H9 (cell line): ENCODE results near the gene MMRN2. TPM values are rescaled to one million over a fixed set of nuclear protein-coding genes. Genes with fewer than 3 reads are reported as not detected.

Experiments
- DNase-seq: peaks from one replicate; pipeline ENCODE4 v3.0.0-alpha.2; 2017
- H2AFZ ChIP-seq: one replicate; pipeline ENCODE4 v1.6.1; 2013; ENCODE audit warnings: mild to moderate bottlenecking, low read length, control low read depth, moderate library complexity
- H2AK5ac ChIP-seq: 2 replicates; pipeline ENCODE4 v1.6.1; 2013; ENCODE audit warnings: low read length, control low read depth, mixed read lengths; ENCODE audit not compliant: insufficient read length
- H2BK120ac ChIP-seq: one replicate; pipeline ENCODE4 v1.6.1; 2013; ENCODE audit warnings: low read depth, mild to moderate bottlenecking, low read length, control low read depth, inconsistent platforms; ENCODE audit not compliant: poor library complexity, severe bottlenecking
- H2BK12ac ChIP-seq: 2 replicates; pipeline ENCODE4 v1.6.1; 2013; ENCODE audit warnings: low read length, control low read depth, mixed read lengths, low read depth; ENCODE audit not compliant: insufficient read length
- H2BK15ac ChIP-seq: 2 replicates; pipeline ENCODE4 v1.6.1; 2013; ENCODE audit warnings: low read depth, low read length, control low read depth
- H2BK20ac ChIP-seq: one replicate; pipeline ENCODE4 v1.6.1; 2013; ENCODE audit warnings: low read depth, mild to moderate bottlenecking, low read length, control low read depth, inconsistent platforms; ENCODE audit not compliant: poor library complexity, severe bottlenecking
- H2BK5ac ChIP-seq: 2 replicates; pipeline ENCODE4 v1.6.1; 2013; ENCODE audit warnings: low read length, control low read depth, mixed read lengths; ENCODE audit not compliant: insufficient read length
- H3K14ac ChIP-seq: 2 replicates; pipeline ENCODE4 v1.6.1; 2013; ENCODE audit warnings: low read length, control low read depth; ENCODE audit not compliant: insufficient read depth
- H3K18ac ChIP-seq: 2 replicates; pipeline ENCODE4 v1.6.1; 2013; ENCODE audit warnings: low read depth, mild to moderate bottlenecking, mixed read lengths, low read length, control low read depth; ENCODE audit not compliant: insufficient read length
- H3K23ac ChIP-seq: 2 replicates; pipeline ENCODE4 v1.6.1; 2013; ENCODE audit warnings: low read length, control low read depth, mixed read lengths, low read depth; ENCODE audit not compliant: insufficient read length
- H3K23me2 ChIP-seq: 2 replicates; pipeline ENCODE4 v1.6.1; 2013; ENCODE audit warnings: low read depth, mild to moderate bottlenecking, mixed read lengths, low read length, control low read depth; ENCODE audit not compliant: insufficient read length, poor library complexity, severe bottlenecking
- H3K27ac ChIP-seq: 2 replicates; pipeline ENCODE4 v1.5.1; 2013; ENCODE audit warnings: low read length, control low read depth, mixed read lengths, low read depth; ENCODE audit not compliant: insufficient read length
- H3K27me3 ChIP-seq: 2 replicates; pipeline ENCODE4 v1.6.1; 2013; ENCODE audit warnings: low read length, control low read depth, inconsistent platforms; ENCODE audit not compliant: insufficient read depth
- H3K4ac ChIP-seq: 2 replicates; pipeline ENCODE4 v1.6.1; 2013; ENCODE audit warnings: low read depth, mild to moderate bottlenecking, control low read depth, inconsistent platforms, low read length, moderate library complexity
- H3K4me1 ChIP-seq: 2 replicates; pipeline ENCODE4 v1.6.1; 2013; ENCODE audit warnings: low read length, control low read depth, inconsistent platforms; ENCODE audit not compliant: insufficient read depth
- H3K4me2 ChIP-seq: 2 replicates; pipeline ENCODE4 v1.6.1; 2013; ENCODE audit warnings: low read length, control low read depth, mixed read lengths; ENCODE audit not compliant: insufficient read length, insufficient read depth
- H3K56ac ChIP-seq: 2 replicates; pipeline ENCODE4 v1.6.1; 2013; ENCODE audit warnings: low read depth, mild to moderate bottlenecking, mixed read lengths, low read length, control low read depth; ENCODE audit not compliant: insufficient read length
- H3K79me1 ChIP-seq: 2 replicates; pipeline ENCODE4 v1.6.1; 2013; ENCODE audit warnings: low read depth, mild to moderate bottlenecking, moderate library complexity, low read length, control low read depth, inconsistent platforms; ENCODE audit not compliant: insufficient read depth, poor library complexity, severe bottlenecking
- H3K79me2 ChIP-seq: 2 replicates; pipeline ENCODE4 v1.6.1; 2013; ENCODE audit warnings: low read length, control low read depth, inconsistent platforms; ENCODE audit not compliant: insufficient read depth
- H3K9ac ChIP-seq: 2 replicates; pipeline ENCODE4 v1.6.1; 2013; ENCODE audit warnings: low read length, control low read depth, mixed read lengths; ENCODE audit not compliant: insufficient read length; ENCODE audit errors: extremely low read depth
- H3K9me3 ChIP-seq: one replicate; pipeline ENCODE4 v1.6.1; 2013; ENCODE audit warnings: low read depth, low read length, inconsistent platforms; ENCODE audit not compliant: control insufficient read depth
- H3T11ph ChIP-seq: one replicate; pipeline ENCODE4 v1.6.1; 2013; ENCODE audit warnings: mild to moderate bottlenecking, low read length, control low read depth, inconsistent platforms
- H4K20me1 ChIP-seq: one replicate; pipeline ENCODE4 v1.6.1; 2013; ENCODE audit not compliant: control insufficient read depth, insufficient read length, insufficient read depth
- H4K5ac ChIP-seq: 2 replicates; pipeline ENCODE4 v1.6.1; 2013; ENCODE audit warnings: low read depth, mild to moderate bottlenecking, mixed read lengths, low read length, control low read depth; ENCODE audit not compliant: insufficient read length
- H4K8ac ChIP-seq: replicated peaks from 2 replicates; pipeline ENCODE4 v1.6.1; 2013; ENCODE audit warnings: low read length, control low read depth, mixed read lengths, low read depth; ENCODE audit not compliant: insufficient read length
- H4K91ac ChIP-seq: 2 replicates; pipeline ENCODE4 v1.6.1; 2013; ENCODE audit warnings: low read depth, mild to moderate bottlenecking, moderate library complexity, mixed read lengths, low read length, control low read depth; ENCODE audit not compliant: insufficient read length
- H3K27ac Mint-ChIP-seq, 3 experiments: 2 replicates in 2 of 3; 3 replicates in 1 of 3; pipeline ENCODE4 v1.8.0; 2020 to 2021; ENCODE audit warnings: mixed read lengths in 3 of 3, mild to moderate bottlenecking in 1 of 3, moderate library complexity in 1 of 3
- H3K27me3 Mint-ChIP-seq: 2 replicates; pipeline ENCODE4 v1.8.0; 2021; ENCODE audit warnings: low read depth, mild to moderate bottlenecking, moderate library complexity, mixed read lengths
- H3K36me3 Mint-ChIP-seq, 3 experiments: 2 replicates in 2 of 3; 3 replicates in 1 of 3; pipeline ENCODE4 v1.8.0; 2020 to 2021; ENCODE audit warnings: low read depth in 3 of 3, mixed read lengths in 3 of 3; ENCODE audit not compliant: insufficient read depth in 1 of 3
- H3K4me1 Mint-ChIP-seq, 2 experiments: 2 replicates each; pipeline ENCODE4 v1.8.0; 2020; ENCODE audit warnings: mixed read lengths in 2 of 2
- H3K4me3 Mint-ChIP-seq, 2 experiments: 2 replicates in 1 of 2; 3 replicates in 1 of 2; pipeline ENCODE4 v1.8.0; 2020 to 2021; ENCODE audit warnings: mild to moderate bottlenecking in 2 of 2, mixed read lengths in 2 of 2, moderate library complexity in 1 of 2
- H3K9me3 Mint-ChIP-seq, 2 experiments: 2 replicates in 1 of 2; 3 replicates in 1 of 2; pipeline ENCODE4 v1.8.0; 2020; ENCODE audit warnings: mild to moderate bottlenecking in 2 of 2, mixed read lengths in 2 of 2, moderate library complexity in 1 of 2
- WGBS: extraction: QIAGEN DNeasy Blood & Tissue Kit; methylation state at CpG from one replicate; pipeline ENCODE4 v1.1.7; 2013; ENCODE audit warnings: missing lambda C conversion rate, low lambda C conversion rate, mixed read lengths; ENCODE audit not compliant: insufficient read length; ENCODE audit errors: extremely low coverage; 5-methylcytosine and 5-hydroxymethylcytosine counted together
- total RNA-seq: library from RNA; stranded (reverse); gene quantifications from 2 replicates; pipeline ENCODE4 v1.2.1, GENCODE V29; 2021
- TF ChIP-seq, protein P1 (sequence below): fragments of 200-600 bp; sonication (generic); conservative IDR thresholded peaks from 3 replicates; pipeline ENCODE4 v1.8.0; 2021; ENCODE audit warnings: antibody characterized with exemption, mild to moderate bottlenecking

The MMRN2 gene
- total RNA-seq, 1 experiment from 2014 or later = 1.0 TPM

DNA sequence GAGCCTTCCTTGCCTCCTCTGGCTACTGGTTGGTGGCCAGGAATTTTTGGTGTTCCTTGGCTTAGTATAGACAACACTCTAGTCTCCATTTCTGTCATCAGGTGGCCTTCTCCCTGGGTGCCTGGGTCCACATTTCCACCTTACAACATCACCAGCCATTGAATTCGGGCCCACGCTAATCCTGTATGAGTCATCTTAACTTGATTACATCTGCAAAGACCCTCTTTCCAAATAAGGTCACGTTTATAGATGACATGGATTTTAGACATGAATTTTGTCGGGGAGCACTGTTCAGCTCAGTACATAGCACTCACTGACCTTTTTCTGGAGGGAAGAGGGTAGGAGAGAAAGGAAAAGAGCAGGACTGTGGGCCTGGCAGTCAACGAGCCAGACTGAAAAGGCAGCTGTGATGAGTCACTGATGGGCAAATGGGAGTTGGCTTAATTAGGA, 39.4 kb downstream of the MMRN2 start:
- H2BK20ac ChIP-seq = no peak overlapping the region
- H3K27ac Mint-ChIP-seq = peak overlapping the region in 2 of 3 experiments; percentile 81 to 85; a peak in 5 of 7 replicates
- H3K79me1 ChIP-seq = no peaks in the 10 kb centered on the region
- H2AFZ ChIP-seq = no peak overlapping the region
- H3K4me2 ChIP-seq = no peak overlapping the region
- no peak overlapping the region for H3K56ac ChIP-seq
- no peak overlapping the region for H4K5ac ChIP-seq
- H3K9me3 ChIP-seq = no peaks in the 10 kb centered on the region
- peaks cover 0 to 4% of the 10 kb centered on the region in 2 experiments; a peak in 2 of 4 replicates for H3K4me1 Mint-ChIP-seq
- H4K91ac ChIP-seq = no peak overlapping the region
- no peaks in the 10 kb centered on the region for H3K79me2 ChIP-seq
- no peaks in the 10 kb centered on the region for H3K4me1 ChIP-seq
- H4K20me1 ChIP-seq = no peaks in the 10 kb centered on the region
- no peak overlapping the region for H3K23ac ChIP-seq
- no peak overlapping the region for H4K8ac ChIP-seq
- no peak overlapping the region for H3K4ac ChIP-seq
- no peaks in the 10 kb centered on the region for H3K9me3 Mint-ChIP-seq
- no peak overlapping the region for H2AK5ac ChIP-seq
- TF ChIP-seq, protein P1, sequence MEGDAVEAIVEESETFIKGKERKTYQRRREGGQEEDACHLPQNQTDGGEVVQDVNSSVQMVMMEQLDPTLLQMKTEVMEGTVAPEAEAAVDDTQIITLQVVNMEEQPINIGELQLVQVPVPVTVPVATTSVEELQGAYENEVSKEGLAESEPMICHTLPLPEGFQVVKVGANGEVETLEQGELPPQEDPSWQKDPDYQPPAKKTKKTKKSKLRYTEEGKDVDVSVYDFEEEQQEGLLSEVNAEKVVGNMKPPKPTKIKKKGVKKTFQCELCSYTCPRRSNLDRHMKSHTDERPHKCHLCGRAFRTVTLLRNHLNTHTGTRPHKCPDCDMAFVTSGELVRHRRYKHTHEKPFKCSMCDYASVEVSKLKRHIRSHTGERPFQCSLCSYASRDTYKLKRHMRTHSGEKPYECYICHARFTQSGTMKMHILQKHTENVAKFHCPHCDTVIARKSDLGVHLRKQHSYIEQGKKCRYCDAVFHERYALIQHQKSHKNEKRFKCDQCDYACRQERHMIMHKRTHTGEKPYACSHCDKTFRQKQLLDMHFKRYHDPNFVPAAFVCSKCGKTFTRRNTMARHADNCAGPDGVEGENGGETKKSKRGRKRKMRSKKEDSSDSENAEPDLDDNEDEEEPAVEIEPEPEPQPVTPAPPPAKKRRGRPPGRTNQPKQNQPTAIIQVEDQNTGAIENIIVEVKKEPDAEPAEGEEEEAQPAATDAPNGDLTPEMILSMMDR = no peak
- no peak overlapping the region for H2BK12ac ChIP-seq
- H3K27me3 Mint-ChIP-seq = no peaks in the 10 kb centered on the region
- no peak overlapping the region for H2BK15ac ChIP-seq
- no peak overlapping the region for H2BK5ac ChIP-seq
- no peaks in the 10 kb centered on the region for H3K23me2 ChIP-seq
- H3K27ac ChIP-seq = peak overlapping the region; percentile 16
- H3K4me3 Mint-ChIP-seq = no peak overlapping the region
- no peak overlapping the region for H3T11ph ChIP-seq
- DNase-seq = no peak
- H3K18ac ChIP-seq = no peak overlapping the region
- no peaks in the 10 kb centered on the region for H3K27me3 ChIP-seq
- no peak overlapping the region for H3K9ac ChIP-seq
- peaks cover 39 to 88% (median 68%) of the 10 kb centered on the region in 3 experiments for H3K36me3 Mint-ChIP-seq
- H2BK120ac ChIP-seq = no peak overlapping the region
- no CpG with 5 or more reads among the region's 5 CpGs for WGBS
- no peak overlapping the region for H3K14ac ChIP-seq
